ENCODE data around the gene PEX19.

The PEX19 gene

DNA sequence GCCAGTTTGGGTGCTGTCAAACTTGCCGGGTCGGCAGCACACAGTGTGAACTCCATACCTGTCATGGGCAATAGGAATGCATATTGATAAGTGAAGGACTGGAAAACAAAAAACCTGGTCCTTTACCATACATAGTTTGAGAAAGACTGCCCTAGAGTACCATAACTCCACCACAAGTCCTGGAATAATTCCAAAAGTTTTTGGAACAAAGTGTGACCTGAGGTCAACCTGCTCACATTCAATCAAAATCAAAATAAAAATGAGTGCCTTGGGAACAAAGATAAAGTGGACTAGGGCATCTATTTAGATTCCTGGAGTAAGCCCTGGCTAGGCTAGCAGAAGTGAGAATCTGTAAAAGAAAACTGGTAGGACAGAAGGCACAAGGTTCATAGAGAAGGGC is 7.6 kb downstream of the PEX19 start:
- DNase-seq, result no peak

DNA sequence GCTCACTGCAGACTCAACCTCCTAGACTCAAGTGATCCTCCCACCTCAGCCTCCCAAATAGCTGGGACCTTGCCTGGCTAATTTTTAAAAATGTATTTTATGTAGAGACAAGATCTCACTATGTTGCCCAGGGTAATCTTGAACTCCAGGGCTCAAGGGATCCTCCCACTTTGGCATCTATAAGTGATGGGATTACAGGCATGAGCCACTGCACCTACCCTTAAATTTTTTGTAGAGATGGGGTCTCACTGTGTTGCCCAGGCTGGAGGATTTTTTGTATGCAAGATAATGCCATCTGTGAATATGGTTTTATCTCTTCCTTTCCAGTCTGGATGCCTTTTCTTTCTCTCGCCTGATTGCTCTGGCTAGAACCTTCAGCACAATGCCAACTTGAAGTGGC is 13.9 kb downstream of the PEX19 start:
- no peak for DNase-seq

DNA sequence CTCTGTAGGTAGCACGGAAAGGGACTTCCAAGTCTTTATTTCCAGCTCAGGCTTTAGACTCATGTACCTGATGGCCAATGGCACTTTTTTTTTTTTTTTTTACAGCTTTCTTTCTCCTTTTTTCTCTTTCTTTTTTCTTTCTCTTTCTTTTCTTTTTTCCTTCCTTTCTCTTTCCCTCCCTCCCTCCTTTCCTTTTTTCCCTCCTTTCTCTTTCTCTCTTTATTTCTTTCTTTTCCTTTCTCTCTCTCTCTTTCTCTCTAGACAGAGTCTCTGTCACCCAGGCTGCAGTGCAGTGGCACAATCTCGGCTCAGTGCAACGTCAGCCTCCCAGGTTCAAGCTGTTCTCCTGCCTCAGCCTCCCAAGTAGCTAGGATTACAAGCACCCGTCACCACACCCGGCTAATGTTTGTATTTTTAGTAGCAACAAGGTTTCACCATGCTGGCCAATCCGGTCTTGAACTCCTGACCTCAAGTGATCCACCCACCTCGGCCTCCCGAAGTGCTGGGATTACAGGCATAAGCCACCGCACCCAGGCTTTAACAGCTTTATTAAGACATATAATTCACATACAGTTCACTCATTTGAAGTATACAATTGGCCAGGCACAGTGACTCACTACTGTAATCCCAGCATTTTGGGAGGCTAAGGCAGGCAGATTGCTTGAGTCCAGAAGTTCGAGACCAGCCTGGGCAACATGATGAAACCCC is 17.5 kb downstream of the PEX19 start:
- no peak for DNase-seq

DNA sequence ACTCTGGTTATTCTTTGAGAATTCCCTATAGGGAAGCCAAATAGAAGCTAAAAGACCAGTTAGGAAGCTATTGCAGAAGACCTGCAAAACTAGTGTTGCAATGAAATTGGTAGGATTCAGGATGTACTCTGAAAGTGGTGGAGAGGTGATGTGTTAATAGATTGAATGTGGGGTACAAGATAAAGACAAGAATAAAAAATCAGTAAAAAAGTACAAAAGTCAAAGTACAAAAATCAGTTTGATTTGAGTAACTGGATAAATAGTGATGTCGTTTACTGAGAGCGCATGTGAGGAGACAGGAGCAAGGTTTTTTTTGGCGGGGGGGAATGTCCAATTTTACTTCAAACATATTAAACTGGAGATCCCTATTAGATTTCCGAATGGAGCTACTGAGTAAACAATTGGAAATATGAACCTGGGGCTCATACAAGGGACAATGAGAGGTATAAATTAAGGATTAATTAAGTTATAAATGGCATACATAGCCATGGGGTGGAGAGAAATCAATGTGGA is 20.1 kb downstream of the PEX19 start:
- DNase-seq, result no peak

DNA sequence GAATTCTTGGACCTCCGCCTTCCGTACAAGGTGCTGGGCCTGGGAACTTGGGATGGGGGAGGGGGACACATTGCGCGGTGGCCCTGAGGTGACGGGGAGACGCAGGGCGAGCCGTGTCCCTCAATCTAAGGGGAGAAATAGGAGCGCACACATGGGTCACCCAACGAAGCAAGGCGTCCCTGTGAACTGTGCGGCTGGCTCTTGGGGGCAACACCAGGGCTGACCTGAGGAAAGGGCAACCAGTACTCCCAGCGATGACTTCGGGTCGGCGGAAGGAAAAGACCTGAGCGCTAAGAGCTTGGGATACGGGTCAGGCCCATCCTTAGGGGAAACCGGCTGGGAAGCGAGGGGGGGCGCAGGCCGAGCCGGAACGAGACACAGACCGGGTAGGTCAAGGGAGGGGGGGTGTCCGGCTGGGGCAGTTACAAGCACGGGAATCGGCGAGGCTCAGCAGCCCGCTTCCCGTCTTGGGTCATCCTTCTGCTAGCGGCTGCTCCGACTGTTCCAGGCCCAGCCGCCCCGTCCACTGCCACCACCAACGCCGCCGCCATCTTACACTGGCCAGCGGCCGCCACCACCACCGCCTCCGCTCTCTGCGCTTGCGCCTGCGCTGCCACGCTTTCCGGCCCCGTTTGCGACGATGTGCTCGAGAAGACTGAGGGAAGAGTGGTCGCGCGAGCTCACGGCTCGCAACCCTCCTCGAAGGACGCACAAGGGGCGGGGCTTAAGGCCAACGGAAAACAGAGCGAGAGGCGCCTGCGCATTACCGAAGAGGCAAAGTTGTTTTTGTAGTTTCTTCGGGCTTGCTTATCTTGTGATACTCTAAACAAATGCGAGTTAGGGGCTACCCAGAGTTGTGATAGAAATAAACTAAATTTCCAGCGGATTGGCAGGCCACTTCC is 22.8 kb downstream of the PEX19 start, which contains the start of gene DCAF8:
DCAF8 (minus strand) TSS at position 657 of the 902 bp plus-strand sequence. CDS start 18,541 bp downstream, outside the sequence.
- DNase-seq, result peak; percentile 99

DNA sequence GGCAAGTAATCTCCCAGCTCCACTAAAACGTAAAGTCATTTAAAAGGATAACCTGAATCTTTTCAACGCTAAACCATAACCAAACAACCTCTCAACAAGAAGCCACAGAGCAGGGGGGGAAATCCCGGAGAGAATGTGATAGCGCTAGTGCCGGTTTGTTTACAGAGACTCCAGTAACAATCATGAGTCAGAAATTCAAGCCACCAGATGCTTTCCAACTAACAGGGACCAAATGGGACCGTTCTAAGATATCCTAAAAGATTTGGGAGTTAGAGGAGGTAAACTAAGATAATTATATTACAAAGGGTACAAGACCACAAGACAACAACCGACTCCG is 23.4 kb downstream of the PEX19 start:
- DNase-seq, result no peak

DNA sequence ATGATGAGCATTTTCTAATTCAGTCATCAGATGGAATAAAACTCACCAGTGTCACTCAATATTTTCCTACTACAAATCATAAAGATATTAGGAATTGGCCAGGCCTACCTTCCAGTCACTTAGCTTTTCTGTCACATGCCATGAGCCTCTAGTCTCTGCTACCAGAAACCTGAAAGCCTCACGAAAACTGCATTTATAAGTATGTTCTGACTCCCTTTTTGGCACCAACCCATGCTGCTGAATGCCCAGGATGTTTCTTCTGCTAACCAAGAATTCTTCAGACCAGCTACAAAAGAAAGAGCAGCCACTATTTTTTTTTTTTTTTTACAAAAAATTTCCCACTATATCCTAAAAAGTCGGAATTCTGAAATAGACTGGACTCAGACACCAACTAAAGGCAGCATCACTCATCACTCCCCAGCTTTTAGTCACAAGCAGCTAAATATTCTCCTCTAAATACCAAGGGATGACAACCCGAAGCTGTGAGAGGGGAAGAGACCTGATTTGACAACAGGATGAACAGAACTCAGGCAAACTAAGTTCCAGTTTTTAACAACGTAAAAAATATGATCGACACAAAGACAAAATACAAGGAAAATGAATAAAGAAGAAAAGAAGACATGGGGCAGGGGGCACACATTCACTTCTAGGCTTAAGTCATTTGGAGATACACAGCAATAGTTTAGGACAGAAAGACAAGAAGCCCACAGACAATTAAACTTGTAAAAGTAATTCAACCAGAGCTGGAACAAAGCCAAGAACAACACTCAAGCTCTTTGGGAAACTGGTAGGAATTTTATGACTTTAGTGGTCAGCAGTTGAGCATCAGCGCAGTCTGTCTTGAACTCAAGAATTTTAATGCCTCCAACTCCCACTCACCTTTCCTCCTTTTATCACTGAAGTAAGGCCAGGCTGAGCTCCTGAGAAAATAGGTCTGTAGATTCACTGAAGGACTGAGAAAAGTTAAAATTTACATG is 24.2 kb downstream of the PEX19 start:
- DNase-seq, result peak; percentile 61

DNA sequence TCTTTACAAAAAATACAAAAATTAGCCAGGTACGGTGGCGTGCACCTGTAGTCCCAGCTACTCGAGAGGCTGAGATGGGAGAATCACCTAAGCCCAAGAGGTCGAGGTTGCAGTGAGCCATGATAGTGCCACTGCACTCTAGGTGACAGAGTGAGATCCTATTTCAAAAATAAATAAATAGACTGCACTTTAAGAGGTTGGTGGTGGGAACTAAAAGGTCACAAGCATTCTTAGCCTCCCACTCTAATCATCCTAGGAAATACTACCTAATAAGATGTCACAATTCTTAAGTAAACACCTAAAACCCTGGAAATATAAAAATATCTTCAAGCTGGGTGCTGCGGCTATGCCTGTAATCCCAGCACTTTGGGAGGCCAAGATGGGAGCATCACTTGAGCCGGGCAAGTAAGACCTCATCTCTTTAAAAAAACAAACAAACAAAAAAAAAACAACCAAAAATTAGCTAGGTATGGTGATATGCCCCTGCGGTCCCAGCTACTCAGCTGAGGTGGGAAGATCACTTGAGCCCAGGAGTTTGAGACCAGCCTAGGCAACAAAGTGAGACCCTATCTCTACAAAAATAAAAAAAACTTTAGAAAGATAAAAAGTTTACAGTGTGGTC is 26.6 kb downstream of the PEX19 start:
- DNase-seq, result no peak

DNA sequence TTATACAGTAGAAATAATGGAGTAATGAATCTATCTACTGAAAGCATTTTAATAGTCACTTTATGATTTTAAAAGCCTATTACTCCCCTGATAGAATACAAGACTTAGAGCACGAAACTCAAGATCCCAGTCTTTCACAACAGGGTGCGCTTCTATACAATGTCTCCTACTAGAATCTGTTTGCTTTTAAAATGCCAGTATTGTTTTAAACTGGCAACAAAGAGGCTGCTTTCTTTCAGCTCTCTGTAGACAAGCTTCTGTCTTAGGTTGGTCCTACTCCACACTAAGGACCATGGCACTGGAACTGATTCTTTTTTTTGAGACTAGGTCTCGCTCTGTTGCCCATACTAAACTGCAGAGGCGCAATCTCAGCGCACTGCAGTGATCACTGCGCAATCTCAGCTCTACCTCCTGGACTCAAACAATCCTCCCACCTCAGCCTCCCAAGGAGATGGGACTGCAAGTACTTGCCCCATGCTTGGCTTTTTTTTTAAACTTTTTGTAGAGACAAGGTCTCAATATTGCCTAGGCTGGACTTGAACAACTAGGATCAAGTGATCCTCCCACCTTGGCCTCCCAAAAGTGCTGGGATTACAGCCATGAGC is 27.4 kb downstream of the PEX19 start:
- DNase-seq, result no peak

DNA sequence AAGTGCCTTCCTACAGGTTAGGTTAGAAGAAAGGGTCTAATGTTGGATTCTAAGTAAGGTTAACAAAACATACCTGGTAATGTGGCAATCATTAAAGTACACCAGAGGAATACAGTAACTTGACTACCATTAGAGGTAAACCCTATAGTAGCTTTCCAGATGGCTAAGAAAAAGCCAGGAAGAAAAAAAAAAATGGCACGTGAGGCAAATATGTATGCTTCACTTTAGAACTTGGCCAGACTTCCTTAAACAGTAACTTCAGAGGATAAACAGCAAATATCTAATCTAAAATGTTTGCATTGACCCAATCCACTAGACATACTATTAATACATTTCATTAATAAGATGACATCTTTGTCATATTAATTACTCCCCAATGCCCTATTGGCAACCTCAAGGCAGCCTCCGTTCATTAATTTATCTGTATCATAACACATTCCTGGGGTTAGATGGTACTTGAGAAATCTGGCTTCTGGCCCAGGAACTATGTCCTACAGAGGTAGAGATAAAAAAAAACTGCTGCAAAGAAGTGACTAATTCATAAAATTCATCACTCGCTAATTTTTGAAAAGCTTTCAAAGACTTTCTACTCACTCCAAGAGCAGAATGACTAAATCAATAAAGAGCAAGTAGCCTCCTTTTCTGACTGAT is 28.4 kb downstream of the PEX19 start:
- no peak for DNase-seq

DNA sequence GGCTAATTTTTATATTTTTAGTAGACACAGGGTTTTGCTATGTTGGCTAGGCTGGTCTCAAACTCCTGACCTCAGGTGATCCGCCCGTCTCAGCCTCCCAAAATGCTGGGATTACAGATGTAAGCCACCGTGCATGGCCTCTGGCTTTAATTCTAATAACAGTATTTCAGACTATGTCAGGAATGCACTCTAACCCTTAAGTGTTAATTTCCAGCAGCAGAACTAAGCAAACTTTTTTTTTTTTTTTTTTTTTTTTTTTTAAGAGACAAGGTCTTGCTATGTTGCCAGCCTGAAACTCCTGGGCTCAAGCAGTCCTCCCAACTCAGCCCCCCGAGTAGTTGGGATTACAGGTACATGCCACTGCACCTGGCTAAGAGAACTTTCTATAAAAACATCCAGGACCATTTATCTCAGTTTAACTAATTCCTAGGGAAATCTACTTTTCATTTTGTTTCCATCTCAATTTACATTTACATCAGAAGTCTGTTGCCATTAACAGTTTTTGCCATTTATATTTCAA is 29.1 kb downstream of the PEX19 start:
- DNase-seq, result no peak

DNA sequence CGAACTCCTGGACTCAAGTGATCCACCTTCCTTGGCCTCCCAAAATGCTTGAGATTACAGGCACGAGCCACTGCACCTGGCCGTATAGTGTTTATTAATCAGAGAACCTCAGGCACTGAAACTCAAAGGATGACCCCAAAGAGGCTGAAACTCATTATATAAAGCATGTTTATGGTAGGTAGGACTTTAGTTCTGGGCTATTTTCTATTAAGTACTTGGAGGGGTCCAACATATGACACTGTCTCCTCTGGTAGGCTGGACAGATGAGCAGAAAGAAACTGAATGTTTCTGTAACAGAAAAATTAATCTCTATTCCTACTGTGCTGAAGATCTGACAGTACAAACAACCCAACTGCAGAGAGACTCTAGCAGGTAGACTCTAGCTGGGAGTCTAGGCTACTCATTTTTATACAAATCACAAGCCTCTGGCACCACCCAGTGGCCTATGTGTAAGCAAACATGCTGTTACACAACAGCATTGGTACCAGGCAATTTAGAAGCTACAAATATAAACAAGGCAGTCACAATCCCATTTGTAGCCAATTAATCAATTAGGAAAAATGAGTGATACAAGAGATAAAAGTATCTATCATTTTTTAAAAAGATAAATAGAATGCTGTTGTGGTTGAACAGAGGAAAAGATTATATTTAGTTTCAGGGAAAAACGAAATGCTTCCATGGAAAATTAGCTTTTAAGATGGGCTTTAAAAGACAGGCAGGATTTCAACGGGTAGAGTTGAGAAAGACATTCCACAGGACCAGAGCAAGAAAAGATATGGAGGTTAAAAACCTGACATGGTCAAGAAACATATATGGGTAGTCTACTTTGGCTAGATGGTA is 33.0 kb downstream of the PEX19 start:
- DNase-seq, result peak; percentile 90

DNA sequence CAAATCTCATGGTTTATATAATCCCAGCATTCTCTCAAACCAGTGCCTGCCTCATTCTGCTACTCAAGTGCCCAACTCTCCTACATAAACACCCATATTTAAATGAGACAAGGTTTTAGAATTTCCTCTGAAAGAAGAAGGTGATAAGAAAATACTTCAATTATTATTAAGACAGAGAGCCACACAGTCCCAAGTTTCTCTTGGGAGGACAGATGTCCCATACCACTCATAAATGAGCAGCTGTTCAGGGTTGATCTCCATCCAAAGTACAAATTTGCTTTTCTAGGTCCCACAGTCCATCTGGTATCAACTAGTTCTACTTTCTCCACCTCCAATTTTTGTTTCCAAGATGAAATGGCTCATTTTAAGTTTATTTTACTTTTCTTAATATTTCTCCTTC is 33.9 kb downstream of the PEX19 start:
- DNase-seq, result no peak

DNA sequence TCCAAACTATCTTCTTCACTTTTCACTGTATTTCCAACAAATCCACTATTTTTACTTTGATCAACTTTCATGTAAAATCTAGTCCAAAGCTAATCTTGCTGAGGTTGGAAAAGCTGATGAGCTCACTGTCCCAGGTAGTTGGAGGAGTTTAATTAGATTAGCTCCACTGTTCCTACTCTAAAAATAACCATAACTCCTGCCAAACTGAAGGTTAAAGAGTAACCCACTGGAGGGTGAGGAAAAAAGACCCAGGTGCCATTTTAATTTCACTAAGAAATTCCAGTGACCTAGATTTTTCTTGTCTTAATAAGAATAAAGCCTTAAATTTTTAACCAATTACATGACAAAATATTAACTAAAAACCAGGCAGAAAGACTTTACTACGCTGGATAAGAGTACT is 37.9 kb downstream of the PEX19 start:
- no peak for DNase-seq

DNA sequence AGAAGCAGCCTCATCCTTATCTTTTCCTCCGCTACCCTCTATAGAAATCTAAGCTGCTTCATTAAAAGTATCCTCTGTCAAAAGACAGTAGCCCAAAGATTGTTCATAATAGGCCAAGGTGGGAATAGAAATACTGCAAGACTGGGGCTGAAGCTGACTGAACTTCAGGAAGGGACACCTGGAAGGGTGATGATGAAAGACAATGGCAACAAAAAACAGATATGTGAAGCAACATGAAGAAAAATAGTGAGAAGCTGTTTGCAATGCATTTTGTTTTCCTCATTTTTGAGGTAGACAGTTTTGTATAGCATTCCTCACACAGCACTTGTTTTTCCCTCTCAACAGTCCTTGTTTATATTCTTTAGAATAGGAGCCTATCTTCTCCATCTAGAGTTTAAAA is 39.5 kb downstream of the PEX19 start:
- DNase-seq, result no peak

DNA sequence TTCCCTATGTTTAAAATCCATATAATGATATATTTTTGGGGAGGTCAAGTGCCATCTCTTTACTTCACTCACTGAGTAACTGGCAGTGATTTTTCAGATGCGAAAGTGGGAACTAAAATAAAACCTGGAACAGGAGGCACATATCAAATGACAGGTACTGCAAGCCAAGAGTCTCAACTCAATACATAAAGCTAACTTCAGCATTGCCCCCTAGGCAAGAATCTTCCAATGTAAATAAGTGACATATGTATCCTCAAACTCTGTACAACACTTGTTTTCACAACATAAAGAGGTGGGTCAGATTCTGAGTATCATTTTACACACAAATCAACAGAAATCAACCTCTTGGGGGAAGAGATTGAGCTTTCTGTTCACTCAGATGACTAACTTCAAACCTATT is 40.7 kb downstream of the PEX19 start:
- DNase-seq, result no peak

DNA sequence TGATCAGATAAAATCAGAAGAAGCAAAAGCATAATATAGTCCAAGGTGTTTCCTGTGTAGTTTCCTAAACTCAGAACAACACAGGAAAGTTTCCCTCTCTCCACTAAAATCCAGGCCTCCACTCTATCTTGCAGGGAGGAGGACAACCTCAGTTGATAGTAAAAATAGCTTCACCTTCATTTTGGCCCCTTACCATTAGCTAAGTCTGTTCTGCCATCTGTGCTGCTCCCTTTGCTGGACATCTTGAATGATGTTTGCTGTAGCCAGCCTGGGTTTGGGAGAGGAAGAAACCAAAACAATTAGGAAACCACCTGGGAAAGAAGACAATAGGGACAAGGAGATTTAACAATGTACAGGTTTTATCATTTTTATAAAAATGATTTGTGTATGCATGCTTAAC is 41.2 kb downstream of the PEX19 start:
- no peak for DNase-seq

DNA sequence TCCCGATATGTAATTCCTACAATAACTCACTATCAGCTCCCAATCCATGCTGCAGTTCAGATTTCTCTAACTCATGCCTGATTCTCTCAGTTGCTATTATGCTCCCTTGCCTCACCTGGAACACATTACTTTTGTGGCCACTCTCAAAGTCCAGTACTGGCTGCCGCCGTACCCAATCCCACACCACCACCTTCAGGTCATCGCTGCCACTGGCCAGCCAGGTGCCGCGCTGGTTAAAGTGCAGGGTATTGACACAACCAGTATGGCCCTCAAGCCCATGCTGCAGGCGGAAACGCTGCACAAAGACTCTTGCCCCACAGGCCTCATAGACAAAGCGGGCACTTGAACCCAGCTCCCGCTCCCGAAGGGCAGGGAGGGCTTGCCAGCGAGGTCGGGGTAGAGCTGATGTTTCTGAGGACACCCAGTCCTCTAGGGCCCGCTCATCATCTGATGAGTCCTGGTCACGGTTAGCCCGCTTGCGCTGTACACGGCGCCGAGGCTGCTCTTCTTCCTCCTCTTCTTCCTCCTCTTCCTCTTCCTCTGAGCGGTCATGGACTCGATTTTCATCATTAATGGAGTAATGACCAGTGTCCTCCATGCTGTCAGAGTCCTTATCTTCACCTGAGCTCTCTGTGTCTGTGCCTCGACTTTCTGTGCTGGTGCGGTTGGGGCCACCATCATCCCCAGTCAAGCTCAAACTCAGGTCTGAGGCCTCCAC is 45.2 kb downstream of the PEX19 start:
- no peak for DNase-seq

DNA sequence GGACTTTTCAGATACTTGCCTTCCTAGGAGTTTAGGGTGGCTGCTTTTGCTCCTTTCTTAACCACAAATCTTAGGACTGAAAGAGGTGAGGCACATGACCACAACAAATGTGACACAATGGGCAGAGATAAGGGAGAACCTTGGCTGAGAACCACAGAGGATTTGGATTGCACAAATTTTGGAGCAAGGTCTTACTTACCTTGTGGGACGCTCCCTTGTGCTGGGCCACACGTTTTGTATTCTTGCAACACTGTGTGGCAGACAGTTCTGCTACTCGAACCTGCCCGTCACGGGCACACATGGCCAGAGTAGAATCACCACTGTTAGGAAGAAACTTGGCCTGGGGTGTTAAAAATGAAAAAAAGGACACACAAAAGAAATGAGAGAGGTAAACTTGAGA is 46.5 kb downstream of the PEX19 start:
- DNase-seq, result no peak

DNA sequence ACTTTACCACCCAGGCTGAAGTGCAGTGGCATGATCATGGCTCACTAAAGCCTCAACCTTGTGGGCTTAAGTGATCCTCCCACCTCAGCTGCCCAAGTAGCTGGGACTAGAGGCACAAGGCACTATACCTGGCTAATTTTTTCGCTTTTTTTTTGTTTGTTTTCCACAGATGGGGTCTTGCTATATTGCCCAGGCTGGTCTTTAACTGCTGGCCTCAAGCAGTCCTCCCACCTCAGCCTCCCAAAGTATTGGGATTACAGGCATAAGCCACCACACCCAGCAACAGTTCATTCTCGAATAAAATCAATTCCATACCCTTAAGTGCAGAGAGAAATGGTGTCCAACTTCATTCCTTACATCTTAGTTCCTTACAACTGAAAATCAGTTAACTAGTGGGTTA is 47.4 kb downstream of the PEX19 start:
- no peak for DNase-seq
